Fibroblast of lung (primary cell): ENCODE results near the gene CDKN3. TPM values are rescaled to one million over a fixed set of nuclear protein-coding genes. Genes with fewer than 3 reads are reported as not detected.
A peak's percentile ranks its signal among the peaks of the same experiment; 100 is the strongest.

Experiments used
- DNase-seq, 2 donors: peaks; one replicate each; pipeline versions ENCODE4 v3.0.0 to v3.0.0-alpha.2; 2010; ENCODE audit warnings: low read depth in 2 of 2
- H2AFZ ChIP-seq: 2 replicates; pipeline ENCODE4 v1.5.1; 2012; ENCODE audit warnings: low read length, control low read depth, inconsistent platforms
- H3K27ac ChIP-seq: 2 replicates; pipeline ENCODE4 v1.5.1; 2011; ENCODE audit warnings: low read length, control low read depth; ENCODE audit not compliant: insufficient read depth
- H3K27me3 ChIP-seq: 2 replicates; pipeline ENCODE4 v1.5.1; 2011; ENCODE audit warnings: mild to moderate bottlenecking, low read length; ENCODE audit not compliant: control insufficient read depth, insufficient read depth
- H3K36me3 ChIP-seq: 2 replicates; pipeline ENCODE4 v1.5.1; 2011; ENCODE audit warnings: low read length; ENCODE audit not compliant: control insufficient read depth, insufficient read depth
- H3K4me1 ChIP-seq: 2 replicates; pipeline ENCODE4 v1.5.1; 2011; ENCODE audit warnings: low read length; ENCODE audit not compliant: control insufficient read depth, insufficient read depth; ENCODE audit errors: extremely low read depth
- H3K4me2 ChIP-seq: 2 replicates; pipeline ENCODE4 v1.5.1; 2011; ENCODE audit warnings: low read length, control low read depth; ENCODE audit not compliant: insufficient read depth; ENCODE audit errors: extremely low read depth
- H3K4me3 ChIP-seq, 4 experiments: fragments of 200-600 bp in 1 of 4; sonication (generic) in 1 of 4; replicated peaks in 1 of 4; 2 replicates each; pipeline ENCODE4 v1.5.1; 2011 to 2016; ENCODE audit warnings: low read length in 4 of 4, low read depth in 3 of 4, mild to moderate bottlenecking in 3 of 4, control low read depth in 2 of 4, inconsistent platforms in 1 of 4, mixed read lengths in 1 of 4; ENCODE audit not compliant: insufficient read depth in 1 of 4; ENCODE audit errors: control extremely low read depth in 1 of 4
- H3K79me2 ChIP-seq: 2 replicates; pipeline ENCODE4 v1.5.1; 2012; ENCODE audit warnings: mild to moderate bottlenecking, low read length, inconsistent platforms; ENCODE audit not compliant: control insufficient read depth, insufficient read depth
- H3K9ac ChIP-seq: 2 replicates; pipeline ENCODE4 v1.5.1; 2011; ENCODE audit warnings: mild to moderate bottlenecking, low read length, control low read depth; ENCODE audit not compliant: insufficient read depth
- H3K9me3 ChIP-seq: 2 replicates; pipeline ENCODE4 v1.5.1; 2012; ENCODE audit warnings: low read depth, low read length; ENCODE audit not compliant: control insufficient read depth, insufficient read depth
- H4K20me1 ChIP-seq: 2 replicates; pipeline ENCODE4 v1.5.1; 2011; ENCODE audit warnings: low read length; ENCODE audit not compliant: control insufficient read depth, insufficient read depth; ENCODE audit errors: extremely low read depth
- CTCF ChIP-seq, 2 donors: IDR thresholded peaks in 1 of 2; conservative IDR thresholded peaks in 1 of 2; 1 replicate in 1 of 2; 2 replicates in 1 of 2; pipeline ENCODE4 v1.5.1; 2011 to 2012; ENCODE audit warnings: low read length in 2 of 2, control low read depth in 1 of 2, inconsistent platforms in 1 of 2, low read depth in 1 of 2, mild to moderate bottlenecking in 1 of 2
- EZH2 ChIP-seq: IDR thresholded peaks from 2 replicates; pipeline ENCODE4 v1.5.1; 2012; ENCODE audit warnings: low read length, control low read depth, mild to moderate bottlenecking; ENCODE audit errors: missing control alignments
- polyA plus RNA-seq, 2 donors: library from polyadenylated mRNA; depleted of rRNA in 1 of 2; stranded (reverse) in 1 of 2; unstranded in 1 of 2; fragments of >200 nt; gene quantifications; 2 replicates each; pipeline ENCODE4 v1.2.1, GENCODE V29; 2011 to 2012; ENCODE audit warnings: missing spikeins in 1 of 2
- total RNA-seq: library from RNA; depleted of rRNA; stranded (reverse); fragments of >200 nt; gene quantifications from 2 replicates; pipeline ENCODE4 v1.2.1, GENCODE V29; 2014

Gene CDKN3
- total and polyA plus RNA-seq, 2 donors (not counting 1 experiment from before 2014, with no cell fraction given), result 27.0 to 51.5 TPM

DNA sequence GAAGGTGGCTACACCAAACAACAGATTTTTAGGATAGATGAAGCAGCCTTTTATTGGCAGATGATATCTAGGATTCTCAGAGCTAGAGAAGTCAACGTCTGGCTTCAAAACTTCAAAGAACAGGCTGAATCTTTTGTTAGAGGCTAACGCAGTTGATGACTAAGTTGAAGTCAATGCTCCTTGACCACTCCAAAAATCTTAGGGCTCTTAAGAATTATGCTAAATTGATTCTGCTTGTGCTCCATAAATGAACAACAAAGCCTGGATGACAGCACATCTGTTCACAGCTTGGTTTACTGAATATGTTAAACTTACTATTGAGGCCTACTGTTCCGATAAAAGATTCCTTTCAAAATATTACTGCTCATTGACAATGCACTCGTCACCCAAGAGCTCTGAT, 13.0 kb upstream of the CDKN3 start:
- peak in 1 of 2 donors; percentile 62 for DNase-seq
- Histone ChIP-seq H4K20me1 (no peaks in the 10 kb centered on the region), H3K9me3 (no peaks in the 10 kb centered on the region), H3K4me3 (no peak overlapping the region), H2AFZ (no peak overlapping the region), H3K27ac (no peak overlapping the region), H3K9ac (no peak overlapping the region), H3K36me3 (no peaks in the 10 kb centered on the region), H3K4me2 (no peak overlapping the region), H3K79me2 (no peaks in the 10 kb centered on the region), H3K27me3 (peaks cover 22% of the 10 kb centered on the region), H3K4me1 (no peaks in the 10 kb centered on the region)
- TF ChIP-seq CTCF (conservative IDR thresholded peaks at IDR 0.05 in 1 of 2, IDR thresholded peaks at IDR 0.05 in 1 of 2; ENCODE audit: low read depth in 1 of 2, low read length in 2 of 2) (no peak), EZH2 (no peak)

DNA sequence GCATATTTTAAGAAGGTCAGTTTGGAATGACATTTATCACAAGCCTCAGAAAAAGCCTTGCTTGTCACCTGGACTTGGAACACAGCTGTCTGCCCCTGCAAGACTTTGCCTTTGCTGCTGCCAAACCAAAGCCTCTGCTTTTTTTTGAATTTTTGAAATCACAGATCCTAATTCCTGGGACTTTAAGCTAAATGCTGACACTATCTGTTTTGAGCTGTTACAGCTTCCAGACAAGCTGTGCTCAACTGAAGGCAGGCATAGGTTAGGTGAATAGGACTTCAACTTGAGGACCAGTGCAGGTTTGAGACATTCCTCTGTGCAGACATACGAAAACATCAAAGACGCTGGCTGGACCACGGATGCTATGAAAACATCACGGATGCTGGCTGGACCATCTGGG, 11.3 kb upstream of the CDKN3 start:
- Histone ChIP-seq H3K27me3 (peaks cover 23% of the 10 kb centered on the region), H3K4me2 (no peak overlapping the region), H3K27ac (no peak overlapping the region), H3K36me3 (no peaks in the 10 kb centered on the region), H4K20me1 (no peaks in the 10 kb centered on the region), H3K79me2 (no peaks in the 10 kb centered on the region), H3K4me3 (no peak overlapping the region), H3K4me1 (no peaks in the 10 kb centered on the region), H2AFZ (no peak overlapping the region), H3K9ac (no peak overlapping the region), H3K9me3 (no peaks in the 10 kb centered on the region)
- no peak for TF ChIP-seq CTCF (conservative IDR thresholded peaks at IDR 0.05 in 1 of 2, IDR thresholded peaks at IDR 0.05 in 1 of 2; ENCODE audit: low read depth in 1 of 2, low read length in 2 of 2)
- TF ChIP-seq EZH2, result no peak
- no peak for DNase-seq

- no peak overlapping the region for H3K27ac ChIP-seq
- DNase-seq, result no peak
- no peaks in the 10 kb centered on the region for H3K36me3 ChIP-seq
- no peak for TF ChIP-seq EZH2
- H3K9me3 ChIP-seq, result no peaks in the 10 kb centered on the region
- H3K4me1 ChIP-seq, result no peaks in the 10 kb centered on the region
- no peak overlapping the region for H3K9ac ChIP-seq
- H2AFZ ChIP-seq, result no peak overlapping the region
- no peaks in the 10 kb centered on the region for H3K79me2 ChIP-seq
- H3K4me2 ChIP-seq, result no peak overlapping the region
- H3K27me3 ChIP-seq, result peaks cover 23% of the 10 kb centered on the region
- no peak overlapping the region for H3K4me3 ChIP-seq
- H4K20me1 ChIP-seq, result no peaks in the 10 kb centered on the region
Observed at GRCh38 chr14:54387328-54387727, 9.5 kb upstream of the CDKN3 start.
